HepG2 (cell line): ENCODE measurements around the gene RNF6. TPM values are rescaled to one million over a fixed set of nuclear protein-coding genes. Genes with fewer than 3 reads are reported as not detected.

Experiments used
- CENPT ChIP-seq: sonication (generic); formaldehyde crosslinking; IDR thresholded peaks from 2 replicates; pipeline ENCODE4 v1.8.0; 2022; ENCODE audit warnings: low read depth, mild to moderate bottlenecking, moderate library complexity, missing genetic modification reagents
- E2F5 ChIP-seq: sonication (generic); formaldehyde crosslinking; conservative IDR thresholded peaks from 2 replicates; pipeline ENCODE4 v1.4.0; 2020; ENCODE audit warnings: missing genetic modification reagents
- FIP1L1 ChIP-seq: fragments of 200-400 bp; formaldehyde crosslinking; IDR thresholded peaks from 2 replicates; pipeline ENCODE4 v1.6.1; 2018; ENCODE audit warnings: low read depth, mild to moderate bottlenecking, low read length, moderate library complexity, borderline replicate concordance; ENCODE audit not compliant: insufficient read depth
- FOXK1 ChIP-seq: sonication (generic); formaldehyde crosslinking; IDR thresholded peaks from 2 replicates; pipeline ENCODE4 v1.4.0; 2020; ENCODE audit warnings: low read depth, missing genetic modification reagents, borderline replicate concordance
- HES4 ChIP-seq: sonication (generic); formaldehyde crosslinking; IDR thresholded peaks from 2 replicates; pipeline ENCODE4 v1.9.0; 2021; ENCODE audit warnings: mild to moderate bottlenecking, missing genetic modification reagents, borderline replicate concordance
- MEIS1 ChIP-seq: sonication (generic); formaldehyde crosslinking; IDR thresholded peaks from 2 replicates; pipeline ENCODE4 v1.9.0; 2021; ENCODE audit warnings: mild to moderate bottlenecking, missing genetic modification reagents, moderate library complexity, borderline replicate concordance
- MLLT10 ChIP-seq: sonication (generic); formaldehyde crosslinking; IDR thresholded peaks from 2 replicates; pipeline ENCODE4 v1.4.0; 2020; ENCODE audit warnings: missing genetic modification reagents
- MXD3 ChIP-seq: IDR thresholded peaks from 2 replicates; pipeline ENCODE4 v1.6.1; 2016; ENCODE audit warnings: mild to moderate bottlenecking, missing biosample characterization, missing genetic modification reagents
- NONO ChIP-seq, 2 experiments: fragments of 450-650 bp in 1 of 2; sonication (generic) in 1 of 2; formaldehyde crosslinking in 1 of 2; IDR thresholded peaks in 1 of 2; conservative IDR thresholded peaks in 1 of 2; 2 replicates each; pipeline versions ENCODE4 v1.6.1 to v1.8.0; 2017 to 2022; ENCODE audit warnings: mild to moderate bottlenecking in 1 of 2, missing genetic modification reagents in 1 of 2, moderate library complexity in 1 of 2
- SPEN ChIP-seq: sonication (generic); formaldehyde crosslinking; IDR thresholded peaks from 2 replicates; pipeline ENCODE4 v1.5.1; 2020; ENCODE audit warnings: low read depth, mild to moderate bottlenecking, missing genetic modification reagents
- ZKSCAN5 ChIP-seq: sonication (generic); formaldehyde crosslinking; IDR thresholded peaks from 2 replicates; pipeline ENCODE4 v1.5.1; 2020; ENCODE audit warnings: mild to moderate bottlenecking, missing genetic modification reagents
- ZNF367 ChIP-seq: sonication (generic); formaldehyde crosslinking; IDR thresholded peaks from 2 replicates; pipeline ENCODE4 v1.4.0; 2020; ENCODE audit warnings: missing genetic modification reagents, borderline replicate concordance
- ZNF451 ChIP-seq: sonication (generic); formaldehyde crosslinking; IDR thresholded peaks from 2 replicates; pipeline ENCODE4 v1.5.0; 2020; ENCODE audit warnings: mild to moderate bottlenecking, missing genetic modification reagents
- ZNF547 ChIP-seq: sonication (generic); formaldehyde crosslinking; IDR thresholded peaks from 2 replicates; pipeline ENCODE4 v1.5.1; 2020; ENCODE audit warnings: mild to moderate bottlenecking, missing genetic modification reagents
- ZNF879 ChIP-seq: sonication (generic); formaldehyde crosslinking; IDR thresholded peaks from 2 replicates; pipeline ENCODE4 v1.8.1; 2023; ENCODE audit warnings: missing genetic modification reagents
- polyA plus RNA-seq, 8 experiments: library from polyadenylated mRNA; depleted of rRNA in 3 of 8; stranded (reverse) in 7 of 8; unstranded in 1 of 8; fragments of >200 nt; fragmentation: Illumina TruSeq in 4 of 8; extraction: Trizol in 4 of 8; gene quantifications; 2 replicates each; pipeline versions ENCODE4 v1.2.1 to v1.2.3, GENCODE V29; 2011 to 2016; ENCODE audit warnings: low read depth in 4 of 8, missing spikeins in 1 of 8, mixed read lengths in 1 of 8; ENCODE audit not compliant: insufficient read depth in 1 of 8
- total RNA-seq, 5 experiments: library from RNA; depleted of rRNA; stranded (reverse); fragments of >200 nt; fragmentation: Illumina TruSeq; extraction: Trizol; gene quantifications; 2 replicates each; pipeline ENCODE4 v1.2.3, GENCODE V29; 2016; ENCODE audit warnings: low read depth in 1 of 5
- TF ChIP-seq, protein P1 (sequence below): IDR thresholded peaks from 2 replicates; pipeline ENCODE4 v1.6.1; 2012; ENCODE audit warnings: low read depth, low read length, improper control_type of control experiment
- TF ChIP-seq, protein P2 (sequence below): sonication (generic); formaldehyde crosslinking; IDR thresholded peaks from 2 replicates; pipeline ENCODE4 v1.8.0; 2022; ENCODE audit warnings: low read depth, missing genetic modification reagents
- TF ChIP-seq, protein P3 (sequence below): sonication (generic); formaldehyde crosslinking; IDR thresholded peaks from 2 replicates; pipeline ENCODE4 v1.4.0; 2020; ENCODE audit warnings: mild to moderate bottlenecking, missing genetic modification reagents

The RNF6 gene
- total and polyA plus RNA-seq, 2 of the 13 experiments (the other 11 are each of a cell fraction or from before 2014, with no cell fraction given): 14.6 to 36.8 TPM

DNA sequence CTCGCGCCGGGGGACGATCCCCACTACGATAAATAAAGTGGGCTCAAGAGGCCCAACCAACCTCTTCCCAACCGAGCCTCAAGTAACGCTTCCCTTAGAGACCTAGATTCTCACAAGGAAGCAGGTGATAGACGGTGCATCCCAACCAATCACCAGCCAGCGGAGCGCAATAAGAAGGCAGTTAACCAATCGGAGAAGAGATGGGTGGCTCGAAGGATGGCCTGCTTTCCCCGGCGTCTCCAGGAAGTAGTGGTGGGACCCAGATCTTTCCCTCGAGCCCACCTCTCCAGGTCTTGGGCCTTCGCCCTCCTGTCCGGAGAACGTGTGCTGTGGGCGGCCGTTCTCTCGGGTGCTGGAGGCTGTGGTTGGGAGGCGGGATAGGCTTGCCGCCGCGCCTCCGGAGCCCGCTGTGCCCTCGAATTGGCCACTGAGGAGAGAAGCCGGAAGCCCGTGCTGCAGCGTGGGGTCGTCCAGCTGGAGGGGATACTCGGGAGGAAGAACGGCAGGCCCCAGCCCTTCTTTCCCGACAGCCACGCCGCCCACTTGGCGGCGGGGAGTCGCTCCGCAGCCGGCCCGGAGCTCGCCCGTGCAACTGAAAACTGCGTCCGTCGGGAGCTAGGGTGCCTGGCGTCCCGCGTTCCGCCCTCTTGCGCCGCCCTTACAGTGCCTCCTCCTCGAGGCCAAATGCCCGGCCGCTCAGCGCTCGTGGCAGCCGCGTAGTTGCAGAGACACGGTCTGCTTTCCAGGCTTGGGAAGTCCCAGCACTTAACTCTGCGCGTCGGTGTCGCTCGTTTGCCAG, at the start of gene RNF6 (continued):
- peak; percentile 71; the same call in 1 of the 2 replicates for TF ChIP-seq CENPT (CRISPR knock-in tag)
- peak; percentile 95 for TF ChIP-seq ZNF879 (CRISPR knock-in tag)
- TF ChIP-seq NONO (IDR thresholded peaks at IDR 0.05): no peak
- TF ChIP-seq NONO (CRISPR knock-in tag; conservative IDR thresholded peaks at IDR 0.05): peak; percentile 90
- TF ChIP-seq, protein P1, sequence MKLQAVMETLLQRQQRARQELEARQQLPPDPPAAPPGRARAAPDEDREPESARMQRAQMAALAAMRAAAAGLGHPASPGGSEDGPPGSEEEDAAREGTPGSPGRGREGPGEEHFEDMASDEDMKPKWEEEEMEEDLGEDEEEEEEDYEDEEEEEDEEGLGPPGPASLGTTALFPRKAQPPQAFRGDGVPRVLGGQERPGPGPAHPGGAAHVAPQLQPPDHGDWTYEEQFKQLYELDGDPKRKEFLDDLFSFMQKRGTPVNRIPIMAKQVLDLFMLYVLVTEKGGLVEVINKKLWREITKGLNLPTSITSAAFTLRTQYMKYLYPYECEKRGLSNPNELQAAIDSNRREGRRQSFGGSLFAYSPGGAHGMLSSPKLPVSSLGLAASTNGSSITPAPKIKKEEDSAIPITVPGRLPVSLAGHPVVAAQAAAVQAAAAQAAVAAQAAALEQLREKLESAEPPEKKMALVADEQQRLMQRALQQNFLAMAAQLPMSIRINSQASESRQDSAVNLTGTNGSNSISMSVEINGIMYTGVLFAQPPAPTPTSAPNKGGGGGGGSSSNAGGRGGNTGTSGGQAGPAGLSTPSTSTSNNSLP: no peak
- TF ChIP-seq MLLT10 (CRISPR knock-in tag): no peak
- TF ChIP-seq, protein P2, sequence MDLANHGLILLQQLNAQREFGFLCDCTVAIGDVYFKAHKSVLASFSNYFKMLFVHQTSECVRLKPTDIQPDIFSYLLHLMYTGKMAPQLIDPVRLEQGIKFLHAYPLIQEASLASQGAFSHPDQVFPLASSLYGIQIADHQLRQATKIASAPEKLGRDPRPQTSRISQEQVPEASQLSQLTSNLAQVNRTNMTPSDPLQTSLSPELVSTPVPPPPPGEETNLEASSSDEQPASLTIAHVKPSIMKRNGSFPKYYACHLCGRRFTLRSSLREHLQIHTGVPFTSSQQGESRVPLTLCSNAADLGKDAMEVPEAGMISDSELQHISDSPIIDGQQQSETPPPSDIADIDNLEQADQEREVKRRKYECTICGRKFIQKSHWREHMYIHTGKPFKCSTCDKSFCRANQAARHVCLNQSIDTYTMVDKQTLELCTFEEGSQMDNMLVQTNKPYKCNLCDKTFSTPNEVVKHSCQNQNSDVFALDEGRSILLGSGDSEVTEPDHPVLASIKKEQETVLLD (CRISPR knock-in tag): peak; percentile 80
- TF ChIP-seq FIP1L1: 0 out of 2 replicates have a peak, but pooled peaks have one; percentile 29
- TF ChIP-seq ZKSCAN5 (CRISPR knock-in tag): no peak
- TF ChIP-seq MXD3 (CRISPR knock-in tag): peak; percentile 72; the same call in 1 of the 2 replicates
- TF ChIP-seq, protein P3, sequence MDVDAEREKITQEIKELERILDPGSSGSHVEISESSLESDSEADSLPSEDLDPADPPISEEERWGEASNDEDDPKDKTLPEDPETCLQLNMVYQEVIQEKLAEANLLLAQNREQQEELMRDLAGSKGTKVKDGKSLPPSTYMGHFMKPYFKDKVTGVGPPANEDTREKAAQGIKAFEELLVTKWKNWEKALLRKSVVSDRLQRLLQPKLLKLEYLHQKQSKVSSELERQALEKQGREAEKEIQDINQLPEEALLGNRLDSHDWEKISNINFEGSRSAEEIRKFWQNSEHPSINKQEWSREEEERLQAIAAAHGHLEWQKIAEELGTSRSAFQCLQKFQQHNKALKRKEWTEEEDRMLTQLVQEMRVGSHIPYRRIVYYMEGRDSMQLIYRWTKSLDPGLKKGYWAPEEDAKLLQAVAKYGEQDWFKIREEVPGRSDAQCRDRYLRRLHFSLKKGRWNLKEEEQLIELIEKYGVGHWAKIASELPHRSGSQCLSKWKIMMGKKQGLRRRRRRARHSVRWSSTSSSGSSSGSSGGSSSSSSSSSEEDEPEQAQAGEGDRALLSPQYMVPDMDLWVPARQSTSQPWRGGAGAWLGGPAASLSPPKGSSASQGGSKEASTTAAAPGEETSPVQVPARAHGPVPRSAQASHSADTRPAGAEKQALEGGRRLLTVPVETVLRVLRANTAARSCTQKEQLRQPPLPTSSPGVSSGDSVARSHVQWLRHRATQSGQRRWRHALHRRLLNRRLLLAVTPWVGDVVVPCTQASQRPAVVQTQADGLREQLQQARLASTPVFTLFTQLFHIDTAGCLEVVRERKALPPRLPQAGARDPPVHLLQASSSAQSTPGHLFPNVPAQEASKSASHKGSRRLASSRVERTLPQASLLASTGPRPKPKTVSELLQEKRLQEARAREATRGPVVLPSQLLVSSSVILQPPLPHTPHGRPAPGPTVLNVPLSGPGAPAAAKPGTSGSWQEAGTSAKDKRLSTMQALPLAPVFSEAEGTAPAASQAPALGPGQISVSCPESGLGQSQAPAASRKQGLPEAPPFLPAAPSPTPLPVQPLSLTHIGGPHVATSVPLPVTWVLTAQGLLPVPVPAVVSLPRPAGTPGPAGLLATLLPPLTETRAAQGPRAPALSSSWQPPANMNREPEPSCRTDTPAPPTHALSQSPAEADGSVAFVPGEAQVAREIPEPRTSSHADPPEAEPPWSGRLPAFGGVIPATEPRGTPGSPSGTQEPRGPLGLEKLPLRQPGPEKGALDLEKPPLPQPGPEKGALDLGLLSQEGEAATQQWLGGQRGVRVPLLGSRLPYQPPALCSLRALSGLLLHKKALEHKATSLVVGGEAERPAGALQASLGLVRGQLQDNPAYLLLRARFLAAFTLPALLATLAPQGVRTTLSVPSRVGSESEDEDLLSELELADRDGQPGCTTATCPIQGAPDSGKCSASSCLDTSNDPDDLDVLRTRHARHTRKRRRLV (CRISPR knock-in tag): peak; percentile 79; the same call in 1 of the 2 replicates
- TF ChIP-seq HES4: peak; percentile 67; the same call in 1 of the 2 replicates
- 0 out of 2 replicates have a peak, but pooled peaks have one; percentile 33 for TF ChIP-seq MEIS1 (CRISPR knock-in tag)
- TF ChIP-seq E2F5 (CRISPR knock-in tag): no peak; the same call in 1 of the 2 replicates
- peak; percentile 39; the same call in 1 of the 2 replicates for TF ChIP-seq ZNF367
- TF ChIP-seq ZNF451 (CRISPR knock-in tag): peak; percentile 82
- 0 out of 2 replicates have a peak, but pooled peaks have one; percentile 42 for TF ChIP-seq FOXK1 (CRISPR knock-in tag)
- TF ChIP-seq SPEN (CRISPR knock-in tag): peak; percentile 88
- TF ChIP-seq ZNF547 (CRISPR knock-in tag): peak; percentile 33; the same call in 1 of the 2 replicates
